ENCODE data around the gene ELMO2. TPM values are rescaled to one million over a fixed set of nuclear protein-coding genes. Genes with fewer than 3 reads are reported as not detected.

ELMO2 gene
- total and polyA plus RNA-seq, 2 of the 4 experiments (the other 2 are of a cell fraction), result 29.2 to 52.7 TPM

- TF ChIP-seq POLR2A (IDR thresholded peaks at IDR 0.05; ENCODE audit: low read depth, low read length) (no peak), RCOR1 (IDR thresholded peaks at IDR 0.05; ENCODE audit: insufficient replicate concordance, low read length) (no peak), NFE2L2 (IDR thresholded peaks at IDR 0.05; ENCODE audit: low read depth, low read length) (no peak), MAZ (IDR thresholded peaks at IDR 0.05; ENCODE audit: borderline replicate concordance, low read depth, low read length) (no peak)
These were observed 39.2 kb downstream of the ELMO2 start (continued) for GRCh38 chr20:46367234-46367633.

DNA sequence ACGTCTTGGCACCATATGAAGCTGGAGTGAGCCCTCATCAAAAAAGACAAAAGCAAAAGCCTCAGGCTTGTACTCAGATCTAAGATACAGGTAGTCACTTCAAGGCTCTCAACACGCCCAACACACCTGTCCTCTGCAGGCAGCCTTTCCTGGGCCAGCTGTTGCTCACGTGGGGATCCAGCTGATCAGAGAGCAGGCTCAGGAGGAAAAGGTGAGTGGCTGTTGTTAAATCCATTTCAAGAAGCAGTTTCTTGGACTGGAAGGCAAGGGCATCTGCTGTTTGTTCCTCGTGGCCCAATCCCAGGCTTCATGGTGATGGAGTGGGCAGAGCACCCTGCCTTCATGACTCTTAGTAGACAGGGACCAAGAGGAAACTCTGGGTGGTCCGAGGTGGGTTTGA is 39.6 kb downstream of the ELMO2 start:
- Histone ChIP-seq H2AK5ac (ENCODE audit: low read depth, low read length) (no peak overlapping the region), H3K4me3 (ENCODE audit: insufficient read depth, low read depth, low read length) (no peak overlapping the region), H3K4me2 (ENCODE audit: low read depth, low read length) (no peak overlapping the region), H2BK120ac (ENCODE audit: low read depth, low read length) (no peak overlapping the region), H4K91ac (ENCODE audit: insufficient read depth, low read depth, low read length) (no peak overlapping the region), H4K8ac (ENCODE audit: low read depth in 2 of 2, low read length in 2 of 2) (no peak overlapping the region), H2AK9ac (replicated peaks; ENCODE audit: low read depth, low read length, poor library complexity) (no peak overlapping the region), H3K23ac (ENCODE audit: low read depth, low read length) (no peak overlapping the region), H4K20me1 (ENCODE audit: insufficient read depth, low read length) (peaks cover 9% of the 10 kb centered on the region; the same call in 1 of the 2 replicates), H3K18ac (ENCODE audit: low read depth, low read length) (no peak overlapping the region), H3K79me1 (ENCODE audit: low read depth in 1 of 2, low read length in 2 of 2) (peaks cover 17 to 32% of the 10 kb centered on the region in 2 experiments), H3K27ac (ENCODE audit: insufficient read depth, low read length) (no peak overlapping the region), H4K5ac (ENCODE audit: low read depth, low read length) (no peak overlapping the region), H3K27me3 (ENCODE audit: control insufficient read depth, insufficient read depth, low read length) (no peaks in the 10 kb centered on the region), H3K56ac (ENCODE audit: extremely low read depth, insufficient read depth, low read length) (no peak overlapping the region), H2BK15ac (ENCODE audit: low read depth, low read length) (no peak overlapping the region), H3K4me1 (ENCODE audit: control insufficient read depth, insufficient read depth, low read length) (peaks cover 2% of the 10 kb centered on the region; the same call in 1 of the 2 replicates), H3K36me3 (ENCODE audit: control insufficient read depth, insufficient read depth, low read length) (peaks cover 52% of the 10 kb centered on the region), H3K14ac (replicated peaks; ENCODE audit: low read depth, low read length) (no peak overlapping the region), H2AFZ (replicated peaks; ENCODE audit: low read length, poor library complexity) (no peak overlapping the region), H3K9me3 (ENCODE audit: control insufficient read depth, insufficient read depth, low read length) (no peaks in the 10 kb centered on the region), H2BK5ac (ENCODE audit: low read depth, low read length, poor library complexity, severe bottlenecking) (no peak overlapping the region), H3K4ac (ENCODE audit: low read depth, low read length) (no peak overlapping the region), H2BK20ac (ENCODE audit: low read depth, low read length) (no peak overlapping the region), H3K9ac (ENCODE audit: low read depth, low read length) (no peak overlapping the region), H3K9me1 (ENCODE audit: insufficient read depth, low read length) (peaks cover 14% of the 10 kb centered on the region)
- no TSS peak for BruUV-seq (replicated peaks)
- intact Hi-C loops (cut with micrococcal nuclease) (no loop called here), in situ Hi-C loops (cut with MboI; ENCODE audit: low sequenced_read_pairs) (no loop called here), dilution Hi-C loops (cut with HindIII; ENCODE audit: low sequenced_read_pairs, unreplicated experiment) (no loop called here)
- WGBS, 2 experiments (ENCODE audit: extremely low coverage in 2 of 2, insufficient read length in 1 of 2), result no CpG with 5 or more reads among the region's 5 CpGs
- ChIA-PET POLR2A (ENCODE audit: unreplicated experiment) (no interaction called here), CTCF (no interaction called here)
- TF ChIP-seq SMC3 (IDR thresholded peaks at IDR 0.05; ENCODE audit: low read depth, low read length) (no peak), CHD1 (IDR thresholded peaks at IDR 0.05; ENCODE audit: low read depth, low read length) (no peak), CEBPB (IDR thresholded peaks at IDR 0.05; ENCODE audit: low read depth, low read length) (no peak)
- TF ChIP-seq, protein P1, sequence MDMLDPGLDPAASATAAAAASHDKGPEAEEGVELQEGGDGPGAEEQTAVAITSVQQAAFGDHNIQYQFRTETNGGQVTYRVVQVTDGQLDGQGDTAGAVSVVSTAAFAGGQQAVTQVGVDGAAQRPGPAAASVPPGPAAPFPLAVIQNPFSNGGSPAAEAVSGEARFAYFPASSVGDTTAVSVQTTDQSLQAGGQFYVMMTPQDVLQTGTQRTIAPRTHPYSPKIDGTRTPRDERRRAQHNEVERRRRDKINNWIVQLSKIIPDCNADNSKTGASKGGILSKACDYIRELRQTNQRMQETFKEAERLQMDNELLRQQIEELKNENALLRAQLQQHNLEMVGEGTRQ (IDR thresholded peaks at IDR 0.05; ENCODE audit: low read depth, low read length), result no peak
- ATAC-seq (ENCODE audit: low read depth) (no peak), DNase-seq (no peak)
